Ascending aorta (tissue), 2 donors: ENCODE measurements around the gene C16orf95. TPM values are rescaled to one million over a fixed set of nuclear protein-coding genes. Genes with fewer than 3 reads are reported as not detected.

ENCODE experiments used
- DNase-seq, 2 donors: peaks; one replicate each; pipeline ENCODE4 v3.0.0-alpha.2; 2019; ENCODE audit warnings: low spot score in 2 of 2
- H3K27ac ChIP-seq, 2 donors: fragments of 200-600 bp; sonication (generic); one replicate each; pipeline ENCODE4 v1.5.1; 2016 to 2017; ENCODE audit warnings: mild to moderate bottlenecking in 1 of 2
- H3K27me3 ChIP-seq: fragments of 200-600 bp; sonication (generic); one replicate; pipeline ENCODE4 v1.5.1; 2017
- H3K36me3 ChIP-seq, 2 donors: fragments of 200-600 bp; sonication (generic); one replicate each; pipeline ENCODE4 v1.5.1; 2016
- H3K4me1 ChIP-seq, 2 donors: fragments of 200-600 bp; sonication (generic); one replicate each; pipeline ENCODE4 v1.5.1; 2016 to 2017; ENCODE audit warnings: mild to moderate bottlenecking in 1 of 2
- H3K4me3 ChIP-seq, 2 donors: fragments of 200-600 bp; sonication (generic); one replicate each; pipeline ENCODE4 v1.5.1; 2016 to 2017; ENCODE audit warnings: mild to moderate bottlenecking in 1 of 2
- H3K9me3 ChIP-seq, 2 donors: fragments of 200-600 bp; sonication (generic); one replicate each; pipeline ENCODE4 v1.5.1; 2016
- intact Hi-C: fragments of 100-400 bp; cut with DNase I; formaldehyde crosslinking; loops from one replicate; pipeline ENCODE4 v1.15.1; 2023
- total RNA-seq: library from RNA; depleted of rRNA; stranded (reverse); fragments of >200 nt; gene quantifications from one replicate; pipeline ENCODE4 v1.1.0, GENCODE V29; 2016
- TF ChIP-seq, protein P1 (sequence below), 3 experiments: fragments of 200-600 bp in 2 of 3; fragments of 450-650 bp in 1 of 3; sonication (generic) in 2 of 3; IDR thresholded peaks; one replicate each; pipeline ENCODE4 v1.5.1; 2016 to 2019; ENCODE audit warnings: antibody characterized with exemption in 3 of 3, mild to moderate bottlenecking in 1 of 3, moderate library complexity in 1 of 3

The C16orf95 gene
- total RNA-seq, 1 donor from 2014 or later, result not detected

DNA sequence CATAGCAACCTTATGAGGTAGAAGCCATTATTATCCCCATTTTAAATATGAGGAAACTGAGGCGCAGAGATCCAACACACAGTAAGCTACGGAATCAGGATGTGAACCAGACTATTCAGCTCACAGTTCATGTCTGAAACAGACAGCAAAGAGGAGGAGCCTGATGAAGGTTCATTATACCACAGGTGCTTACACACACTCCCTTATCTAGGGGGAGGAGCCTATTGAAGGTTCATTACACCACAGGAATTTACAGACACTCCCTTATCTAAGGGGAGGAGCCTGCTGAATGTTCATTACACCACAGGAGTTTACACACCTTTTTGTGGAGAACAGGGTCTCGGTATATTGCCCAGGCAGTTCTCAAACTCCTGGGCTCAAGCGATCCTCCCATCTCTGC is 21.9 kb downstream of the C16orf95 start:
- no peak for DNase-seq
- H3K36me3 ChIP-seq, result no peaks in the 10 kb centered on the region
- no peaks in the 10 kb centered on the region for H3K4me1 ChIP-seq
- no peak overlapping the region for H3K4me3 ChIP-seq
- no peaks in the 10 kb centered on the region for H3K27me3 ChIP-seq
- no peaks in the 10 kb centered on the region for H3K9me3 ChIP-seq
- H3K27ac ChIP-seq, result no peak overlapping the region
- intact Hi-C loops, result loop anchor here (5.0 kb wide), 1 partner anchor 733 kb away; no protein-coding TSS in a partner anchor
- TF ChIP-seq, protein P1, sequence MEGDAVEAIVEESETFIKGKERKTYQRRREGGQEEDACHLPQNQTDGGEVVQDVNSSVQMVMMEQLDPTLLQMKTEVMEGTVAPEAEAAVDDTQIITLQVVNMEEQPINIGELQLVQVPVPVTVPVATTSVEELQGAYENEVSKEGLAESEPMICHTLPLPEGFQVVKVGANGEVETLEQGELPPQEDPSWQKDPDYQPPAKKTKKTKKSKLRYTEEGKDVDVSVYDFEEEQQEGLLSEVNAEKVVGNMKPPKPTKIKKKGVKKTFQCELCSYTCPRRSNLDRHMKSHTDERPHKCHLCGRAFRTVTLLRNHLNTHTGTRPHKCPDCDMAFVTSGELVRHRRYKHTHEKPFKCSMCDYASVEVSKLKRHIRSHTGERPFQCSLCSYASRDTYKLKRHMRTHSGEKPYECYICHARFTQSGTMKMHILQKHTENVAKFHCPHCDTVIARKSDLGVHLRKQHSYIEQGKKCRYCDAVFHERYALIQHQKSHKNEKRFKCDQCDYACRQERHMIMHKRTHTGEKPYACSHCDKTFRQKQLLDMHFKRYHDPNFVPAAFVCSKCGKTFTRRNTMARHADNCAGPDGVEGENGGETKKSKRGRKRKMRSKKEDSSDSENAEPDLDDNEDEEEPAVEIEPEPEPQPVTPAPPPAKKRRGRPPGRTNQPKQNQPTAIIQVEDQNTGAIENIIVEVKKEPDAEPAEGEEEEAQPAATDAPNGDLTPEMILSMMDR (IDR thresholded peaks at IDR 0.05), result no peak

DNA sequence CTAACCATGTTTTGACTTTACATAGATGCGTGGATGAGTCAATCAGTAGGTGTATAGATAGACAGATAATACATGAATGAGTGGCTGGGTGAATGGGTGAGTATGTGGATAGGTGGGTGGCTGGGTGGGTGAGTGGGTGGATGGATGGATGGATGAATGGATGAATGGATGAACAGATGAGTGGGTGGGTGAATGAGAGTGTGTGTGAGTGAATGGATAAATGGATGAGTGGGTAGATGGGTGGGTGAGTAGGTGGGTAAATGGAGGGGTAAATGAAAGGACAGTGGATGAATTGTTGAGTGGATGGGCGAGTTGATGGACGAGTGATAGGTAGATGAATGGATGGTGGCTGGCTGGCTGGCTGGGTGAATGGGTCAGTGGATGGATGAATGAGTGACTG is 23.2 kb downstream of the C16orf95 start:
- Histone ChIP-seq H3K4me1 (no peaks in the 10 kb centered on the region), H3K27me3 (no peaks in the 10 kb centered on the region), H3K27ac (no peak overlapping the region), H3K9me3 (no peaks in the 10 kb centered on the region), H3K4me3 (no peak overlapping the region), H3K36me3 (no peaks in the 10 kb centered on the region)
- TF ChIP-seq, protein P1 (IDR thresholded peaks at IDR 0.05), result no peak
- intact Hi-C loops, result no loop called here
- no peak for DNase-seq

DNA sequence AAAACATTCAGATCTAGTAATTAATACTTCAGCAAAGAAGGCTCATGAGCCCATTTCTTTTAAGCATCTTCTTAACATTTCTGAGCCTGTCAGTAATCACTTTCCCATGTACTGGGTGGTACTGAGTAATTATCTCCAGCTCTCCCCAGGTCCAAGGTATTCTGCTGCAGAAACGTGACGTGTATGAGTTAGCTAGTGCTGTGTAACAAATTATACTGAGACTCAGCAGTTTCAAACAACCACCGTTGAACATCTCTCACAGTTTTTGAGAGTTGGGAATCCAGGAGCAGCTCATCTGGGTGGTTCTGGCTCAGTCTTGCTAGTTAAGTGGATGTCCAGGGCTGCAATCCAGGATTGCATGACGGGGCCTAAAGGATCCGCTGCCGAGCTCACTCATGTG is 25.2 kb downstream of the C16orf95 start:
- H3K4me1 ChIP-seq, result no peaks in the 10 kb centered on the region
- H3K27ac ChIP-seq, result no peak overlapping the region
- no peak for DNase-seq
- no peaks in the 10 kb centered on the region for H3K36me3 ChIP-seq
- H3K4me3 ChIP-seq, result no peak overlapping the region
- TF ChIP-seq, protein P1 (IDR thresholded peaks at IDR 0.05), result no peak
- no peaks in the 10 kb centered on the region for H3K27me3 ChIP-seq
- intact Hi-C loops, result no loop called here
- H3K9me3 ChIP-seq, result no peaks in the 10 kb centered on the region

DNA sequence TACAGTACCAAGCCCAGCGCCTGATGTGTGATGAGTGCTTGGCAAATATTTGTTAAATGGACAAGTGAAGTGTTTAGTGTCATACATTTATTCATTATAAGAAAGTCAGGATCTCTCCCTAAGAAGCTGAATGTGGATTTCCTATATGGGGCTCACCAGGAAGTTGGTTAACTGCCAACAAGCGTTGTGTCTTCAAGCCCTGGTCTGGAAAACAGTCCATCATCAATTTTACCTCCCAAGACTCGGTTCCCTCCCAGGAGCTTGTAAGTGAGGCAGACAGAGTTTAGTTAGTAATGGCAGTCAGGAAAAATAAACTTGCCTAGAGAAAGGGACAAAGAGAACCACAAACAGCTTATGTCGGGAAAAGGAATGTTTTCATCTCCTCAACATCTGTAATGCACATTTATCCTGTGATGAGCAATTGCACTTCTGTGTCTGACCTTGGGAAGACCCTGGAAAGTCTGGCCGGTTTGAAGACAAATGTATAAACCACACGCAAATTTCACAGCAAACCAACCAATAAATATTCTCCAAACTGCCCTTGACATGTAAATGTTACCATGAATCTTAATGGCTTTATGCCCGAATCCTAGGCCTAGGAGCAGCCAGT is 28.3 kb downstream of the C16orf95 start:
- intact Hi-C loops, result no loop called here

DNA sequence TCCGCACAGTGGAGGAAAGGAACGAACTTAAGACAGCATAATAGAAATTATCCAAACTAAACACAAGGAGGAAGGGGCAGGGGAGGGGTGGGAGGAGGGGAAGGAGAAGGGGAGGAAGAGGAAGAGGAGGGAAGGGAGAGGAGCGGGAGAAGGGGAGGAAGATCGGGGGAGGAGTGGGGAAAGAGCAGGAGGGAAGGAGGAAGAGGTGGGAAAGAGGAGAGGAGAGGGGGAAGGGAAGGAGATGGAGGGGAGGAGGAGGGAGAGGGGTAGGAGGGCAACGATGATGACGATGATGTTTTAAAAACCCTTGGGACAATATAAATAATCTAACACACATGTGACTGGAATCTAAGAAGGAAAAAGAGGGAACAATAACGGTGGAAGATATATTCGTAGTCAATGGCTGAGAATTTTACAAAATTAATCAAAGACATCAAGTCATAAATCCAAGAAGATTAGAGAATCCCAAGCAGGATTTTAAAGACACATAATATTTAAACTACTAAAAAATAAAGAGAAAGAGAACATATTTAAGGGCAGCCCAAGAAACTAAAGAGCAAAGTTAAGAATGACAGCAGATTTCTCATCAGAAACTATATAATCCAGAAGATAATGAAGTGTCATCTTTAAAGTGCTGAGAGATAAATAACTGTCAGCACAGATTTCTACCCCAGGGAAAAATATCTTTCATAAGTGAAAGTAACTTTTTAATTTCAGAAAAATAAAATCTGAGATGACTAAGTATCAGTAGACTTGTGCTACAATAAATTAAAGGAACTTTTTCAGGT is 30.2 kb downstream of the C16orf95 start:
- H3K27me3 ChIP-seq, result no peaks in the 10 kb centered on the region
- no peaks in the 10 kb centered on the region for H3K4me1 ChIP-seq
- no peaks in the 10 kb centered on the region for H3K36me3 ChIP-seq
- DNase-seq, result no peak
- intact Hi-C loops, result no loop called here
- TF ChIP-seq, protein P1 (IDR thresholded peaks at IDR 0.05), result no peak
- no peak overlapping the region for H3K27ac ChIP-seq
- no peak overlapping the region for H3K4me3 ChIP-seq
- H3K9me3 ChIP-seq, result no peaks in the 10 kb centered on the region

More for the DNA sequence above, 28.3 kb downstream of the C16orf95 start:
- TF ChIP-seq, protein P1 (IDR thresholded peaks at IDR 0.05), result no peak
- H3K36me3 ChIP-seq, result no peaks in the 10 kb centered on the region
- no peak overlapping the region for H3K27ac ChIP-seq
- no peaks in the 10 kb centered on the region for H3K27me3 ChIP-seq
- no peak for DNase-seq
- H3K4me1 ChIP-seq, result no peaks in the 10 kb centered on the region
- H3K4me3 ChIP-seq, result no peak overlapping the region
- no peaks in the 10 kb centered on the region for H3K9me3 ChIP-seq
